Upper lobe of right lung (tissue), 1 donor: ENCODE results near the gene CAND2. TPM values are rescaled to one million over a fixed set of nuclear protein-coding genes. Genes with fewer than 3 reads are reported as not detected.
"Not testable (repeated sequence)": the region's sequence is repeated elsewhere in the genome, so short reads cannot be mapped to it uniquely, and the experiment has no call there.

Experiments used
- ATAC-seq: fragments of 200-7000 bp; cut with Tn5 transposase; one replicate; pipeline ENCODE4 v1.9.1; 2020; ENCODE audit warnings: mild to moderate bottlenecking, moderate library complexity
- DNase-seq: peaks from one replicate; pipeline ENCODE4 v3.0.0-alpha.2; 2020
- H3K27ac ChIP-seq: fragments of 200-600 bp; one replicate; pipeline ENCODE4 v1.8.0; 2022
- H3K27me3 ChIP-seq: fragments of 200-600 bp; one replicate; pipeline ENCODE4 v1.8.0; 2022; ENCODE audit warnings: mild to moderate bottlenecking
- H3K36me3 ChIP-seq: fragments of 200-600 bp; one replicate; pipeline ENCODE4 v1.8.0; 2022
- H3K4me1 ChIP-seq: fragments of 200-600 bp; one replicate; pipeline ENCODE4 v1.8.0; 2022
- H3K4me3 ChIP-seq: fragments of 200-600 bp; one replicate; pipeline ENCODE4 v1.8.0; 2022; ENCODE audit warnings: mild to moderate bottlenecking
- H3K9me3 ChIP-seq: fragments of 200-600 bp; one replicate; pipeline ENCODE4 v1.8.0; 2022
- CTCF ChIP-seq: fragments of 200-600 bp; IDR thresholded peaks from one replicate; pipeline ENCODE4 v1.8.0; 2022; ENCODE audit warnings: antibody characterized with exemption
- intact Hi-C: fragments of 100-400 bp; cut with DNase I; formaldehyde crosslinking; loops from one replicate; pipeline ENCODE4 v1.11.0; 2022
- total RNA-seq: library from RNA; stranded (reverse); fragmentation: NEBNext Ultra II Directional; extraction: Animal tissue kit (Norgen Biotek cat#: 25700); gene quantifications from one replicate; pipeline ENCODE4 v1.2.1, GENCODE V29; 2021
- donor health status: DM: no; HTN: yes; CAD: no; lungs with severe emphysema.

The CAND2 gene
- total RNA-seq, 1 donor from 2014 or later, result 7.8 TPM

- no peaks in the 10 kb centered on the region for H3K9me3 ChIP-seq
- no peak for DNase-seq
- H3K36me3 ChIP-seq, result peaks cover 90% of the 10 kb centered on the region
- intact Hi-C loops, result no loop called here
- H3K4me1 ChIP-seq, result peaks cover 23% of the 10 kb centered on the region
- H3K27ac ChIP-seq, result no peak overlapping the region
- no peak overlapping the region for H3K4me3 ChIP-seq
- no peaks in the 10 kb centered on the region for H3K27me3 ChIP-seq
- no peak for ATAC-seq
- TF ChIP-seq CTCF, result no peak
These were observed 38.7 kb downstream of the CAND2 start for GRCh38 chr3:12835052-12835665.

- ATAC-seq (no peak), DNase-seq (no peak)
- Histone ChIP-seq H3K4me3 (no peak overlapping the region), H3K4me1 (peaks cover 28% of the 10 kb centered on the region), H3K27me3 (no peaks in the 10 kb centered on the region), H3K9me3 (no peaks in the 10 kb centered on the region), H3K36me3 (peaks cover 77% of the 10 kb centered on the region), H3K27ac (no peak overlapping the region)
- no peak for TF ChIP-seq CTCF
- intact Hi-C loops, result no loop called here
These were observed 41.0 kb downstream of the CAND2 start for GRCh38 chr3:12837295-12837986.

GRCh38 chr3:12838179-12838965 is 41.9 kb downstream of the CAND2 start:
- Histone ChIP-seq H3K27me3 (no peaks in the 10 kb centered on the region), H3K4me3 (no peak overlapping the region), H3K36me3 (peaks cover 68% of the 10 kb centered on the region), H3K4me1 (peaks cover 28% of the 10 kb centered on the region), H3K27ac (no peak overlapping the region), H3K9me3 (no peaks in the 10 kb centered on the region)
- ATAC-seq (no peak), DNase-seq (no peak)
- intact Hi-C loops, result no loop called here
- no peak for TF ChIP-seq CTCF

- Histone ChIP-seq H3K27ac (no peak overlapping the region), H3K27me3 (no peaks in the 10 kb centered on the region), H3K4me3 (peak overlapping the region; percentile 79), H3K36me3 (peaks cover 58% of the 10 kb centered on the region), H3K4me1 (peaks cover 28% of the 10 kb centered on the region), H3K9me3 (no peaks in the 10 kb centered on the region)
- ATAC-seq (no peak), DNase-seq (no peak)
- intact Hi-C loops, result no loop called here
- TF ChIP-seq CTCF, result no peak
These were observed 42.9 kb downstream of the CAND2 start for GRCh38 chr3:12839156-12839946.

GRCh38 chr3:12840148-12840547 is 43.7 kb downstream of the CAND2 start:
- ATAC-seq, intact Hi-C loops: not testable (repeated sequence)

More at GRCh38 chr3:12840148-12840547, 43.7 kb downstream of the CAND2 start:
- H3K27me3 ChIP-seq, DNase-seq, H3K9me3 ChIP-seq: not testable (repeated sequence)
- Histone ChIP-seq H3K36me3 (peaks cover 50% of the 10 kb centered on the region), H3K4me1 (peaks cover 28% of the 10 kb centered on the region), H3K4me3 (peak overlapping the region; percentile 79), H3K27ac (peak overlapping the region; percentile 98)
